GM23338 (cell line): ENCODE data around the gene GIPC1. TPM values are rescaled to one million over a fixed set of nuclear protein-coding genes. Genes with fewer than 3 reads are reported as not detected.

Source experiments
- ATAC-seq: fragments of 200-7000 bp; cut with Tn5 transposase; 3 replicates; pipeline ENCODE4 v1.9.1; 2020
- DNase-seq: peaks from one replicate; pipeline ENCODE4 v3.0.0-alpha.2; 2015; ENCODE audit warnings: low spot score
- H2AFZ ChIP-seq: fragments of 200-600 bp; sonication (generic); 2 replicates; pipeline ENCODE4 v1.8.0; 2016; ENCODE audit warnings: antibody characterized with exemption, mild to moderate bottlenecking, moderate library complexity
- H3F3A ChIP-seq: fragments of 200-600 bp; sonication (generic); replicated peaks from 2 replicates; pipeline ENCODE4 v1.8.0; 2017; ENCODE audit warnings: antibody characterized with exemption, mixed run types, low read depth
- H3K27ac ChIP-seq: fragments of 200-600 bp; sonication (generic); 2 replicates; pipeline ENCODE4 v1.6.1; 2016; ENCODE audit warnings: low read depth
- H3K27me3 ChIP-seq: fragments of 200-600 bp; sonication (generic); 2 replicates; pipeline ENCODE4 v1.8.0; 2016; ENCODE audit warnings: mild to moderate bottlenecking, mixed run types, moderate library complexity; ENCODE audit not compliant: insufficient read depth
- H3K36me3 ChIP-seq: fragments of 200-600 bp; sonication (generic); 2 replicates; pipeline ENCODE4 v1.8.0; 2016; ENCODE audit warnings: mild to moderate bottlenecking; ENCODE audit not compliant: insufficient read depth
- H3K4me1 ChIP-seq: fragments of 200-600 bp; sonication (generic); 2 replicates; pipeline ENCODE4 v1.8.0; 2016; ENCODE audit warnings: mild to moderate bottlenecking, moderate library complexity; ENCODE audit not compliant: insufficient read depth
- H3K4me2 ChIP-seq: fragments of 200-600 bp; sonication (generic); 2 replicates; pipeline ENCODE4 v1.7.1; 2017; ENCODE audit warnings: mixed run types
- H3K4me3 ChIP-seq: fragments of 200-600 bp; sonication (generic); 2 replicates; pipeline ENCODE4 v1.6.1; 2016; ENCODE audit warnings: mixed run types
- H3K79me2 ChIP-seq: fragments of 200-600 bp; sonication (generic); replicated peaks from 2 replicates; pipeline ENCODE4 v1.8.0; 2017; ENCODE audit warnings: mild to moderate bottlenecking; ENCODE audit not compliant: insufficient read depth
- H3K9me2 ChIP-seq: fragments of 200-600 bp; sonication (generic); 2 replicates; pipeline ENCODE4 v1.8.0; 2017; ENCODE audit not compliant: insufficient read depth
- H4K20me1 ChIP-seq: fragments of 200-600 bp; sonication (generic); replicated peaks from 2 replicates; pipeline ENCODE4 v1.8.0; 2017; ENCODE audit warnings: mild to moderate bottlenecking; ENCODE audit not compliant: insufficient read depth
- H3K27ac Mint-ChIP-seq: 2 replicates; pipeline ENCODE4 v1.8.0; 2020; ENCODE audit warnings: inconsistent platforms, mild to moderate bottlenecking, moderate library complexity, mixed read lengths
- H3K27me3 Mint-ChIP-seq: 3 replicates; pipeline ENCODE4 v1.8.0; 2022; ENCODE audit warnings: low read depth, mild to moderate bottlenecking, moderate library complexity, mixed read lengths, inconsistent platforms; ENCODE audit not compliant: insufficient read depth, poor library complexity
- H3K36me3 Mint-ChIP-seq: 3 replicates; pipeline ENCODE4 v1.8.0; 2021; ENCODE audit warnings: low read depth, mild to moderate bottlenecking, inconsistent platforms, moderate library complexity, mixed read lengths
- H3K4me1 Mint-ChIP-seq: 3 replicates; pipeline ENCODE4 v1.8.0; 2020; ENCODE audit warnings: mild to moderate bottlenecking, inconsistent platforms, mixed read lengths
- H3K4me3 Mint-ChIP-seq: 3 replicates; pipeline ENCODE4 v1.8.0; 2021; ENCODE audit warnings: moderate library complexity, mild to moderate bottlenecking, inconsistent platforms, mixed read lengths
- H3K9me3 Mint-ChIP-seq: 3 replicates; pipeline ENCODE4 v1.8.0; 2020; ENCODE audit warnings: moderate library complexity, mild to moderate bottlenecking, inconsistent platforms, mixed read lengths
- CREB1 ChIP-seq: fragments of 250-450 bp; sonication (Bioruptor Pico); IDR thresholded peaks from 2 replicates; pipeline ENCODE4 v1.5.0; 2020; ENCODE audit warnings: low read depth, mild to moderate bottlenecking, moderate library complexity
- EZH2 ChIP-seq: fragments of 200-600 bp; sonication (generic); IDR thresholded peaks from one replicate; pipeline ENCODE4 v1.8.0; 2017; ENCODE audit warnings: antibody characterized with exemption, mild to moderate bottlenecking, low read depth; ENCODE audit not compliant: unreplicated experiment
- EZH2phosphoT487 ChIP-seq: fragments of 200-600 bp; sonication (generic); IDR thresholded peaks from one replicate; pipeline ENCODE4 v1.8.1; 2018; ENCODE audit warnings: antibody characterized with exemption; ENCODE audit not compliant: unreplicated experiment
- JUNB ChIP-seq: IDR thresholded peaks from one replicate; pipeline ENCODE4 v1.6.1; 2016; ENCODE audit warnings: antibody characterized with exemption; ENCODE audit not compliant: unreplicated experiment
- NANOG ChIP-seq: IDR thresholded peaks from 2 replicates; pipeline ENCODE4 v1.6.1; 2016; ENCODE audit warnings: antibody characterized with exemption, borderline replicate concordance
- POLR2AphosphoS5 ChIP-seq: IDR thresholded peaks from 2 replicates; pipeline ENCODE4 v1.6.1; 2016; ENCODE audit warnings: antibody characterized with exemption, low read depth
- STAT1 ChIP-seq: IDR thresholded peaks from one replicate; pipeline ENCODE4 v1.6.1; 2016; ENCODE audit warnings: antibody characterized with exemption; ENCODE audit not compliant: unreplicated experiment
- ZNF114 ChIP-seq: fragments of 250-450 bp; sonication (Bioruptor Pico); IDR thresholded peaks from 2 replicates; pipeline ENCODE4 v1.5.0; 2020; ENCODE audit warnings: mild to moderate bottlenecking, moderate library complexity
- ZNF331 ChIP-seq: fragments of 250-450 bp; sonication (Bioruptor Pico); IDR thresholded peaks from 2 replicates; pipeline ENCODE4 v1.5.0; 2020; ENCODE audit warnings: low read depth, mild to moderate bottlenecking, moderate library complexity
- polyA plus RNA-seq: library from polyadenylated mRNA; unstranded; fragments of >200 nt; fragmentation: Nextera tagmentation; extraction: Ambion mirVana; gene quantifications from 2 replicates; pipeline ENCODE4 v1.2.1, GENCODE V29; 2016
- total RNA-seq: library from RNA; depleted of rRNA; stranded (reverse); fragments of >200 nt; shearing (Covaris generic); gene quantifications from 2 replicates; pipeline ENCODE4 v1.2.3, GENCODE V29; 2014
- TF ChIP-seq, protein P1 (sequence below): IDR thresholded peaks from 2 replicates; pipeline ENCODE4 v1.6.1; 2016; ENCODE audit warnings: antibody characterized with exemption
- TF ChIP-seq, protein P2 (sequence below): fragments of 250-450 bp; sonication (Bioruptor Pico); IDR thresholded peaks from 2 replicates; pipeline ENCODE4 v1.5.0; 2020; ENCODE audit warnings: mild to moderate bottlenecking, moderate library complexity
- TF ChIP-seq, protein P3 (sequence below), 2 experiments: fragments of 200-600 bp in 1 of 2; sonication (generic) in 1 of 2; conservative IDR thresholded peaks; 2 replicates each; pipeline versions ENCODE4 v1.5.1 to v1.6.1; 2016 to 2017; ENCODE audit warnings: antibody characterized with exemption in 2 of 2, low read depth in 2 of 2, mild to moderate bottlenecking in 2 of 2, moderate library complexity in 1 of 2

Gene GIPC1
- total and polyA plus RNA-seq, 2 experiments from 2014 or later, result 51.6 to 106 TPM

DNA sequence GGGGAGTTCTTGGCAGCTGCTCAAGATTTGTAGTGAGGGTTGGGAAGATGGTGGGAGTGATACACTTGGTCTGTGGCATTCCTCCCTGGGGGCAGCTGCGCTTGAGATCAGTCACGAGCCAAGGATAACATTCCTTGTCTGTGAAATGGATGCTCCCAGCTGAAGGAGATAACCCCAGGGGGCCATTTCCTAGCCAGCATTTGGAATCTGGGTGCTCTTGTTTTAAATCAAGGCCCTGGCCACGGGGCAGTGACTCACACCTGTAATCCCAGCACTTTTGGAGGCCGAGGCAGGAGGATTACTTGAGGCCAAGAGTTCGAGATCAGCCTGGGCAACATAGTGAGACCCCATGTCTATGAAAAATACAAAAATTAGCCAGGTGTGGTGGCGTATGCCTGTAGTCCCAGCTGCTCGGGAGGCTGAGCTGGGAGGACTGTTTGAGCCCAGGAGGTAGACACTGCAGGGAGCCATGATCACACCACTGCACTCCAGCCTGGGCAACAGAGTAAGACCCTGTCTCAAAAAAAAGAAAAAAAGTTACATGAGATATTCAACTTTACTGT lies 58.3 kb downstream of the GIPC1 start (continued):
- TF ChIP-seq, protein P1, sequence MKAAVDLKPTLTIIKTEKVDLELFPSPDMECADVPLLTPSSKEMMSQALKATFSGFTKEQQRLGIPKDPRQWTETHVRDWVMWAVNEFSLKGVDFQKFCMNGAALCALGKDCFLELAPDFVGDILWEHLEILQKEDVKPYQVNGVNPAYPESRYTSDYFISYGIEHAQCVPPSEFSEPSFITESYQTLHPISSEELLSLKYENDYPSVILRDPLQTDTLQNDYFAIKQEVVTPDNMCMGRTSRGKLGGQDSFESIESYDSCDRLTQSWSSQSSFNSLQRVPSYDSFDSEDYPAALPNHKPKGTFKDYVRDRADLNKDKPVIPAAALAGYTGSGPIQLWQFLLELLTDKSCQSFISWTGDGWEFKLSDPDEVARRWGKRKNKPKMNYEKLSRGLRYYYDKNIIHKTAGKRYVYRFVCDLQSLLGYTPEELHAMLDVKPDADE, result no peak
- no peak for TF ChIP-seq EZH2
- TF ChIP-seq ZNF331 (CRISPR knock-in tag), result no peak
- no peak for TF ChIP-seq POLR2AphosphoS5
- TF ChIP-seq STAT1, result no peak

DNA sequence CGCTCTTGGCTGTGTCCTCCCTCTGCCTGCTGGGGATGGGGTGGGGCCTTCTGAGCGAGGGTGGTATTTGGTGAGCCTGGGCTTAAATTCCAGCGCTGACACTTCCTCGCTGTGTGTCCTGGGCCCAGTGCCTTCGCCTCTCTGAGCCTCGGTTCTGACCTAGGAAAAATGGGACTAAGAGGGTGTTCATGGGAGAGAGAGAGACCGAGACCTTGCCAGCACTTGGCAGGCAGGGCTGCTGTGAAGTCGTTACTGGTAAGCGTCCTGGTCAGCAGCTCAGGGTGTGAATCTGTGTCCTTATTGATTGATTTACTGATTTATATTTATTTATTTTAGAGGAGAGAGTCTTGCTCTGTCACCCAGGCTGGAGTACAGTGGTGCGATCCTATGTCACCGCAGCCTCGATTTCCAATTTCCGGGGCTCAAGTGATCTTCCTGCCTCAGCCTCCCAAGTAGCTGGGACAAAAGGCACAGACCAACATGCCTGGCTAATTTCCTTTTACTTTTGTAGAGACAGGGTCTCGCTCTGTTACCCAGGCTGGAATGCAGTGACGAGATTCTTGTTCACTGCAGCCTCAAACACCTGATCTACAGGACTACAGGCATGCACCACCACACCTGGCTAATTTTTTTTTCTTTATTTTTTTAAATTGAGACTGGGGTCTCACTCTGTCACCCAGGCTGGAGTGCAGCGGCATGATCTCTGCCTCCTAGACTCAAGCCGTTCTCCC lies 60.4 kb downstream of the GIPC1 start:
- Mint-ChIP-seq H3K36me3 (no peaks in the 10 kb centered on the region; the same call in 1 of the 3 replicates), H3K27ac (no peak overlapping the region), H3K27me3 (peaks cover 22% of the 10 kb centered on the region), H3K4me1 (peaks cover 13% of the 10 kb centered on the region; the same call in 2 of the 3 replicates), H3K9me3 (0 out of 3 replicates have a peak, but pooled peaks cover 4% of the 10 kb centered on the region), H3K4me3 (0 out of 3 replicates have a peak overlapping the region, but pooled peaks have one; percentile 32)
- no peak overlapping the region for H3K4me3 ChIP-seq
- H3K79me2 ChIP-seq, result peaks cover 54% of the 10 kb centered on the region
- H3K9me2 ChIP-seq, result no peaks in the 10 kb centered on the region
- no peak overlapping the region for H3K27ac ChIP-seq
- no peaks in the 10 kb centered on the region; the same call in 1 of the 2 replicates for H3K27me3 ChIP-seq
- H3K36me3 ChIP-seq, result no peaks in the 10 kb centered on the region
- DNase-seq, result no peak
- peaks cover 9% of the 10 kb centered on the region for H4K20me1 ChIP-seq
- peaks cover 12% of the 10 kb centered on the region; the same call in 1 of the 2 replicates for H3F3A ChIP-seq
- H2AFZ ChIP-seq, result no peak overlapping the region
- H3K4me1 ChIP-seq, result peaks cover 12% of the 10 kb centered on the region; the same call in 1 of the 2 replicates
- no peak overlapping the region for H3K4me2 ChIP-seq
- no peak for ATAC-seq
- TF ChIP-seq NANOG (no peak), STAT1 (no peak), EZH2phosphoT487 (no peak), CREB1 (no peak), POLR2AphosphoS5 (no peak), ZNF331 (CRISPR knock-in tag) (no peak), ZNF114 (no peak), JUNB (no peak), EZH2 (no peak)
- TF ChIP-seq, protein P2, sequence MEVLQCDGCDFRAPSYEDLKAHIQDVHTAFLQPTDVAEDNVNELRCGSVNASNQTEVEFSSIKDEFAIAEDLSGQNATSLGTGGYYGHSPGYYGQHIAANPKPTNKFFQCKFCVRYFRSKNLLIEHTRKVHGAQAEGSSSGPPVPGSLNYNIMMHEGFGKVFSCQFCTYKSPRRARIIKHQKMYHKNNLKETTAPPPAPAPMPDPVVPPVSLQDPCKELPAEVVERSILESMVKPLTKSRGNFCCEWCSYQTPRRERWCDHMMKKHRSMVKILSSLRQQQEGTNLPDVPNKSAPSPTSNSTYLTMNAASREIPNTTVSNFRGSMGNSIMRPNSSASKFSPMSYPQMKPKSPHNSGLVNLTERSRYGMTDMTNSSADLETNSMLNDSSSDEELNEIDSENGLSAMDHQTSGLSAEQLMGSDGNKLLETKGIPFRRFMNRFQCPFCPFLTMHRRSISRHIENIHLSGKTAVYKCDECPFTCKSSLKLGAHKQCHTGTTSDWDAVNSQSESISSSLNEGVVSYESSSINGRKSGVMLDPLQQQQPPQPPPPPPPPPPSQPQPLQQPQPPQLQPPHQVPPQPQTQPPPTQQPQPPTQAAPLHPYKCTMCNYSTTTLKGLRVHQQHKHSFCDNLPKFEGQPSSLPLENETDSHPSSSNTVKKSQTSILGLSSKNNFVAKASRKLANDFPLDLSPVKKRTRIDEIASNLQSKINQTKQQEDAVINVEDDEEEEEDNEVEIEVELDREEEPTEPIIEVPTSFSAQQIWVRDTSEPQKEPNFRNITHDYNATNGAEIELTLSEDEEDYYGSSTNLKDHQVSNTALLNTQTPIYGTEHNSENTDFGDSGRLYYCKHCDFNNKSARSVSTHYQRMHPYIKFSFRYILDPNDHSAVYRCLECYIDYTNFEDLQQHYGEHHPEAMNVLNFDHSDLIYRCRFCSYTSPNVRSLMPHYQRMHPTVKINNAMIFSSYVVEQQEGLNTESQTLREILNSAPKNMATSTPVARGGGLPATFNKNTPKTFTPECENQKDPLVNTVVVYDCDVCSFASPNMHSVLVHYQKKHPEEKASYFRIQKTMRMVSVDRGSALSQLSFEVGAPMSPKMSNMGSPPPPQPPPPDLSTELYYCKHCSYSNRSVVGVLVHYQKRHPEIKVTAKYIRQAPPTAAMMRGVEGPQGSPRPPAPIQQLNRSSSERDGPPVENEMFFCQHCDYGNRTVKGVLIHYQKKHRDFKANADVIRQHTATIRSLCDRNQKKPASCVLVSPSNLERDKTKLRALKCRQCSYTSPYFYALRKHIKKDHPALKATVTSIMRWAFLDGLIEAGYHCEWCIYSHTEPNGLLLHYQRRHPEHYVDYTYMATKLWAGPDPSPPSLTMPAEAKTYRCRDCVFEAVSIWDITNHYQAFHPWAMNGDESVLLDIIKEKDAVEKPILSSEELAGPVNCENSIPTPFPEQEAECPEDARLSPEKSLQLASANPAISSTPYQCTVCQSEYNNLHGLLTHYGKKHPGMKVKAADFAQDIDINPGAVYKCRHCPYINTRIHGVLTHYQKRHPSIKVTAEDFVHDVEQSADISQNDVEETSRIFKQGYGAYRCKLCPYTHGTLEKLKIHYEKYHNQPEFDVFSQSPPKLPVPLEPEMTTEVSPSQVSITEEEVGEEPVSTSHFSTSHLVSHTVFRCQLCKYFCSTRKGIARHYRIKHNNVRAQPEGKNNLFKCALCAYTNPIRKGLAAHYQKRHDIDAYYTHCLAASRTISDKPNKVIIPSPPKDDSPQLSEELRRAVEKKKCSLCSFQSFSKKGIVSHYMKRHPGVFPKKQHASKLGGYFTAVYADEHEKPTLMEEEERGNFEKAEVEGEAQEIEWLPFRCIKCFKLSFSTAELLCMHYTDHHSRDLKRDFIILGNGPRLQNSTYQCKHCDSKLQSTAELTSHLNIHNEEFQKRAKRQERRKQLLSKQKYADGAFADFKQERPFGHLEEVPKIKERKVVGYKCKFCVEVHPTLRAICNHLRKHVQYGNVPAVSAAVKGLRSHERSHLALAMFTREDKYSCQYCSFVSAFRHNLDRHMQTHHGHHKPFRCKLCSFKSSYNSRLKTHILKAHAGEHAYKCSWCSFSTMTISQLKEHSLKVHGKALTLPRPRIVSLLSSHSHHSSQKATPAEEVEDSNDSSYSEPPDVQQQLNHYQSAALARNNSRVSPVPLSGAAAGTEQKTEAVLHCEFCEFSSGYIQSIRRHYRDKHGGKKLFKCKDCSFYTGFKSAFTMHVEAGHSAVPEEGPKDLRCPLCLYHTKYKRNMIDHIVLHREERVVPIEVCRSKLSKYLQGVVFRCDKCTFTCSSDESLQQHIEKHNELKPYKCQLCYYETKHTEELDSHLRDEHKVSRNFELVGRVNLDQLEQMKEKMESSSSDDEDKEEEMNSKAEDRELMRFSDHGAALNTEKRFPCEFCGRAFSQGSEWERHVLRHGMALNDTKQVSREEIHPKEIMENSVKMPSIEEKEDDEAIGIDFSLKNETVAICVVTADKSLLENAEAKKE (CRISPR knock-in tag), result no peak
- TF ChIP-seq, protein P1, result no peak
- TF ChIP-seq, protein P3, sequence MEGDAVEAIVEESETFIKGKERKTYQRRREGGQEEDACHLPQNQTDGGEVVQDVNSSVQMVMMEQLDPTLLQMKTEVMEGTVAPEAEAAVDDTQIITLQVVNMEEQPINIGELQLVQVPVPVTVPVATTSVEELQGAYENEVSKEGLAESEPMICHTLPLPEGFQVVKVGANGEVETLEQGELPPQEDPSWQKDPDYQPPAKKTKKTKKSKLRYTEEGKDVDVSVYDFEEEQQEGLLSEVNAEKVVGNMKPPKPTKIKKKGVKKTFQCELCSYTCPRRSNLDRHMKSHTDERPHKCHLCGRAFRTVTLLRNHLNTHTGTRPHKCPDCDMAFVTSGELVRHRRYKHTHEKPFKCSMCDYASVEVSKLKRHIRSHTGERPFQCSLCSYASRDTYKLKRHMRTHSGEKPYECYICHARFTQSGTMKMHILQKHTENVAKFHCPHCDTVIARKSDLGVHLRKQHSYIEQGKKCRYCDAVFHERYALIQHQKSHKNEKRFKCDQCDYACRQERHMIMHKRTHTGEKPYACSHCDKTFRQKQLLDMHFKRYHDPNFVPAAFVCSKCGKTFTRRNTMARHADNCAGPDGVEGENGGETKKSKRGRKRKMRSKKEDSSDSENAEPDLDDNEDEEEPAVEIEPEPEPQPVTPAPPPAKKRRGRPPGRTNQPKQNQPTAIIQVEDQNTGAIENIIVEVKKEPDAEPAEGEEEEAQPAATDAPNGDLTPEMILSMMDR (conservative IDR thresholded peaks at IDR 0.05; ENCODE audit: low read depth in 2 of 2), result no peak
